Measurements from ENCODE around the gene PTGDR. TPM values are rescaled to one million over a fixed set of nuclear protein-coding genes. Genes with fewer than 3 reads are reported as not detected.

The PTGDR gene
- 1 to 10 TPM; 3.8 to 4.5 TPM for total RNA-seq

- Mint-ChIP-seq H3K27me3 (no peaks in the 10 kb centered on the region), H3K36me3 (peaks cover 14% of the 10 kb centered on the region), H3K27ac (peak within 1 kb of the TSS; percentile 92 to 94), H3K4me1 (ENCODE audit: low read depth in 2 of 2) (peaks cover 72 to 80% of the 10 kb centered on the region in 2 donors), H3K4me3 (peak within 1 kb of the TSS; percentile 100), H3K9me3 (no peaks in the 10 kb centered on the region)
- ATAC-seq: peak; percentile 86 to 91
- DNase-seq (ENCODE audit: low spot score): peak; percentile 79
Observed at GRCh38 chr14:52267501-52268278, at the start of gene PTGDR. Gene PTGDR, plus strand, starts transcription at chr14:52267698. Its CDS starts 117 bp downstream, at chr14:52267815.

GRCh38 chr14:52219488-52220084 is 47.9 kb upstream of the PTGDR start:
- no peak for DNase-seq (ENCODE audit: low spot score)
- peaks cover 4% of the 10 kb centered on the region for H3K36me3 Mint-ChIP-seq
- no peak for ATAC-seq
- no peaks in the 10 kb centered on the region for H3K27me3 Mint-ChIP-seq
- peaks cover 16 to 20% of the 10 kb centered on the region in 2 donors for H3K4me1 Mint-ChIP-seq (ENCODE audit: low read depth in 2 of 2)
- no peaks in the 10 kb centered on the region for H3K9me3 Mint-ChIP-seq
- H3K4me3 Mint-ChIP-seq: no peak overlapping the region
- H3K27ac Mint-ChIP-seq: no peak overlapping the region

GRCh38 chr14:52220924-52221811 is 46.3 kb upstream of the PTGDR start:
- Mint-ChIP-seq H3K27me3 (no peaks in the 10 kb centered on the region), H3K27ac (peak overlapping the region; percentile 78 to 81), H3K36me3 (peaks cover 4% of the 10 kb centered on the region), H3K4me3 (peak overlapping the region; percentile 88), H3K4me1 (ENCODE audit: low read depth in 2 of 2) (peaks cover 13 to 20% of the 10 kb centered on the region in 2 donors), H3K9me3 (no peaks in the 10 kb centered on the region)
- ATAC-seq: no peak
- DNase-seq (ENCODE audit: low spot score): no peak

GRCh38 chr14:52222901-52223300 is 44.6 kb upstream of the PTGDR start:
- Mint-ChIP-seq H3K36me3 (peaks cover 4% of the 10 kb centered on the region), H3K4me1 (ENCODE audit: low read depth in 2 of 2) (peaks cover 13 to 20% of the 10 kb centered on the region in 2 donors), H3K27me3 (no peaks in the 10 kb centered on the region), H3K9me3 (no peaks in the 10 kb centered on the region), H3K4me3 (peak overlapping the region; percentile 38), H3K27ac (peak overlapping the region; percentile 13 to 62)
- ATAC-seq (no peak), DNase-seq (ENCODE audit: low spot score) (no peak)

GRCh38 chr14:52227619-52228222 is 39.8 kb upstream of the PTGDR start:
- Mint-ChIP-seq H3K9me3 (no peaks in the 10 kb centered on the region), H3K36me3 (peaks cover 4% of the 10 kb centered on the region), H3K27me3 (no peaks in the 10 kb centered on the region), H3K4me1 (ENCODE audit: low read depth in 2 of 2) (peaks cover 16 to 27% of the 10 kb centered on the region in 2 donors), H3K27ac (no peak overlapping the region), H3K4me3 (no peak overlapping the region)
- no peak for ATAC-seq
- no peak for DNase-seq (ENCODE audit: low spot score)

GRCh38 chr14:52233693-52234092 is 33.8 kb upstream of the PTGDR start:
- no peak overlapping the region for H3K27ac Mint-ChIP-seq
- peaks cover 17% of the 10 kb centered on the region for H3K36me3 Mint-ChIP-seq
- no peak overlapping the region for H3K4me3 Mint-ChIP-seq
- ATAC-seq (no peak), DNase-seq (ENCODE audit: low spot score) (no peak)
- H3K4me1 Mint-ChIP-seq (ENCODE audit: low read depth in 2 of 2): peaks cover 30 to 36% of the 10 kb centered on the region in 2 donors
- H3K9me3 Mint-ChIP-seq: no peaks in the 10 kb centered on the region
- no peaks in the 10 kb centered on the region for H3K27me3 Mint-ChIP-seq

- no peak for DNase-seq (ENCODE audit: low spot score)
- H3K4me3 Mint-ChIP-seq: no peak overlapping the region
- H3K4me1 Mint-ChIP-seq (ENCODE audit: low read depth in 2 of 2): peaks cover 24 to 34% of the 10 kb centered on the region in 2 donors
- H3K9me3 Mint-ChIP-seq: no peaks in the 10 kb centered on the region
- no peaks in the 10 kb centered on the region for H3K27me3 Mint-ChIP-seq
- H3K36me3 Mint-ChIP-seq: peaks cover 23% of the 10 kb centered on the region
- peak overlapping the region in 1 of 2 donors; percentile 25 for H3K27ac Mint-ChIP-seq
- no peak for ATAC-seq
Observed at GRCh38 chr14:52235434-52235833, 32.1 kb upstream of the PTGDR start.

GRCh38 chr14:52235866-52236510 is 31.5 kb upstream of the PTGDR start:
- Mint-ChIP-seq H3K4me3 (no peak overlapping the region), H3K27ac (peak overlapping the region in 1 of 2 donors; percentile 25), H3K9me3 (no peaks in the 10 kb centered on the region), H3K4me1 (ENCODE audit: low read depth in 2 of 2) (peaks cover 24 to 35% of the 10 kb centered on the region in 2 donors), H3K27me3 (no peaks in the 10 kb centered on the region), H3K36me3 (peaks cover 23% of the 10 kb centered on the region)
- no peak for ATAC-seq
- no peak for DNase-seq (ENCODE audit: low spot score)

- Mint-ChIP-seq H3K27ac (peak overlapping the region in 1 of 2 donors; percentile 29), H3K4me1 (ENCODE audit: low read depth in 2 of 2) (peaks cover 36 to 37% of the 10 kb centered on the region in 2 donors), H3K4me3 (no peak overlapping the region), H3K27me3 (no peaks in the 10 kb centered on the region), H3K36me3 (peaks cover 23% of the 10 kb centered on the region), H3K9me3 (no peaks in the 10 kb centered on the region)
- ATAC-seq: no peak
- DNase-seq (ENCODE audit: low spot score): no peak
Observed at GRCh38 chr14:52238682-52239081, 28.8 kb upstream of the PTGDR start.

- no peak for ATAC-seq
- H3K4me1 Mint-ChIP-seq (ENCODE audit: low read depth in 2 of 2): peaks cover 38 to 46% of the 10 kb centered on the region in 2 donors
- peaks cover 3% of the 10 kb centered on the region for H3K9me3 Mint-ChIP-seq
- H3K4me3 Mint-ChIP-seq: peak overlapping the region; percentile 3
- H3K36me3 Mint-ChIP-seq: peaks cover 31% of the 10 kb centered on the region
- no peaks in the 10 kb centered on the region for H3K27me3 Mint-ChIP-seq
- DNase-seq (ENCODE audit: low spot score): no peak
- peak overlapping the region; percentile 14 to 17 for H3K27ac Mint-ChIP-seq
Observed at GRCh38 chr14:52240623-52241022, 26.9 kb upstream of the PTGDR start.

GRCh38 chr14:52241087-52241793 is 26.3 kb upstream of the PTGDR start:
- Mint-ChIP-seq H3K4me1 (ENCODE audit: low read depth in 2 of 2) (peaks cover 40 to 52% of the 10 kb centered on the region in 2 donors), H3K27ac (peak overlapping the region; percentile 14 to 17), H3K36me3 (peaks cover 31% of the 10 kb centered on the region), H3K9me3 (peaks cover 3% of the 10 kb centered on the region), H3K27me3 (no peaks in the 10 kb centered on the region), H3K4me3 (peak overlapping the region; percentile 3)
- ATAC-seq: peak; percentile 63 to 75
- no peak for DNase-seq (ENCODE audit: low spot score)

GRCh38 chr14:52244328-52244727 is 23.2 kb upstream of the PTGDR start:
- no peak for DNase-seq (ENCODE audit: low spot score)
- Mint-ChIP-seq H3K27ac (no peak overlapping the region), H3K4me1 (ENCODE audit: low read depth in 2 of 2) (peaks cover 50 to 66% of the 10 kb centered on the region in 2 donors), H3K9me3 (peaks cover 5% of the 10 kb centered on the region), H3K27me3 (no peaks in the 10 kb centered on the region), H3K4me3 (no peak overlapping the region), H3K36me3 (peaks cover 45% of the 10 kb centered on the region)
- no peak for ATAC-seq
